Hepatocyte (in vitro differentiated cells): ENCODE data around the gene FCHO1. TPM values are rescaled to one million over a fixed set of nuclear protein-coding genes. Genes with fewer than 3 reads are reported as not detected.
"Not testable (repeated sequence)": the region's sequence is repeated elsewhere in the genome, so short reads cannot be mapped to it uniquely, and the experiment has no call there.

Source experiments
- DNase-seq: peaks from one replicate; pipeline ENCODE4 v3.0.0-alpha.2; 2016; ENCODE audit warnings: low spot score
- H2AFZ ChIP-seq: fragments of 200-600 bp; sonication (generic); 2 replicates; pipeline ENCODE4 v1.6.0; 2016; ENCODE audit warnings: antibody characterized with exemption, mild to moderate bottlenecking
- H3K27ac ChIP-seq: fragments of 200-600 bp; sonication (generic); 2 replicates; pipeline ENCODE4 v1.5.1; 2016; ENCODE audit warnings: mild to moderate bottlenecking
- H3K27me3 ChIP-seq: fragments of 200-600 bp; sonication (generic); 2 replicates; pipeline ENCODE4 v1.6.1; 2016
- H3K36me3 ChIP-seq: fragments of 200-600 bp; sonication (generic); replicated peaks from 2 replicates; pipeline ENCODE4 v1.5.1; 2016; ENCODE audit warnings: low read depth; ENCODE audit not compliant: insufficient read depth
- H3K4me1 ChIP-seq: fragments of 200-600 bp; sonication (generic); 2 replicates; pipeline ENCODE4 v1.5.1; 2016; ENCODE audit warnings: mild to moderate bottlenecking, moderate library complexity; ENCODE audit not compliant: insufficient read depth
- H3K4me2 ChIP-seq: fragments of 200-600 bp; sonication (generic); 2 replicates; pipeline ENCODE4 v1.6.0; 2016
- H3K4me3 ChIP-seq: fragments of 200-600 bp; sonication (generic); 2 replicates; pipeline ENCODE4 v1.5.1; 2016; ENCODE audit warnings: mild to moderate bottlenecking
- H3K79me2 ChIP-seq: fragments of 200-600 bp; sonication (generic); 2 replicates; pipeline ENCODE4 v1.6.0; 2017; ENCODE audit warnings: mild to moderate bottlenecking
- H3K9me2 ChIP-seq: fragments of 200-600 bp; sonication (generic); replicated peaks from 2 replicates; pipeline ENCODE4 v1.6.0; 2017; ENCODE audit warnings: mild to moderate bottlenecking; ENCODE audit not compliant: insufficient read depth
- H3K9me3 ChIP-seq: fragments of 200-600 bp; sonication (generic); 2 replicates; pipeline ENCODE4 v1.5.1; 2016; ENCODE audit warnings: low read depth, mild to moderate bottlenecking
- H4K20me1 ChIP-seq: fragments of 200-600 bp; sonication (generic); 2 replicates; pipeline ENCODE4 v1.6.0; 2016; ENCODE audit warnings: mild to moderate bottlenecking; ENCODE audit not compliant: insufficient read depth, poor library complexity, severe bottlenecking
- EZH2 ChIP-seq: fragments of 200-600 bp; sonication (generic); IDR thresholded peaks from 2 replicates; pipeline ENCODE4 v1.6.1; 2016; ENCODE audit warnings: antibody characterized with exemption, mild to moderate bottlenecking, borderline replicate concordance
- EZH2phosphoT487 ChIP-seq: fragments of 200-600 bp; sonication (generic); IDR thresholded peaks from one replicate; pipeline ENCODE4 v1.6.1; 2018; ENCODE audit warnings: antibody characterized with exemption, mild to moderate bottlenecking, low read depth, moderate library complexity; ENCODE audit not compliant: unreplicated experiment, severe bottlenecking
- WGBS: methylation state at CpG from one replicate; pipeline ENCODE4 v1.1.6; 2016; ENCODE audit warnings: low lambda C conversion rate; ENCODE audit errors: missing lambda C conversion rate; 5-methylcytosine and 5-hydroxymethylcytosine counted together
- polyA plus RNA-seq: library from polyadenylated mRNA; unstranded; fragments of >200 nt; fragmentation: Nextera tagmentation; extraction: Ambion mirVana; gene quantifications from 2 replicates; pipeline ENCODE4 v1.2.1, GENCODE V29; 2016
- total RNA-seq: library from RNA; depleted of rRNA; stranded (reverse); fragments of >200 nt; gene quantifications from 2 replicates; pipeline ENCODE4 v1.2.3, GENCODE V29; 2014
- TF ChIP-seq, protein P1 (sequence below): fragments of 200-600 bp; sonication (generic); IDR thresholded peaks from 2 replicates; pipeline ENCODE4 v1.5.1; 2016; ENCODE audit warnings: antibody characterized with exemption, mild to moderate bottlenecking; ENCODE audit not compliant: poor library complexity

Gene FCHO1
- total and polyA plus RNA-seq, 2 experiments from 2014 or later: 1.9 to 2.1 TPM

DNA sequence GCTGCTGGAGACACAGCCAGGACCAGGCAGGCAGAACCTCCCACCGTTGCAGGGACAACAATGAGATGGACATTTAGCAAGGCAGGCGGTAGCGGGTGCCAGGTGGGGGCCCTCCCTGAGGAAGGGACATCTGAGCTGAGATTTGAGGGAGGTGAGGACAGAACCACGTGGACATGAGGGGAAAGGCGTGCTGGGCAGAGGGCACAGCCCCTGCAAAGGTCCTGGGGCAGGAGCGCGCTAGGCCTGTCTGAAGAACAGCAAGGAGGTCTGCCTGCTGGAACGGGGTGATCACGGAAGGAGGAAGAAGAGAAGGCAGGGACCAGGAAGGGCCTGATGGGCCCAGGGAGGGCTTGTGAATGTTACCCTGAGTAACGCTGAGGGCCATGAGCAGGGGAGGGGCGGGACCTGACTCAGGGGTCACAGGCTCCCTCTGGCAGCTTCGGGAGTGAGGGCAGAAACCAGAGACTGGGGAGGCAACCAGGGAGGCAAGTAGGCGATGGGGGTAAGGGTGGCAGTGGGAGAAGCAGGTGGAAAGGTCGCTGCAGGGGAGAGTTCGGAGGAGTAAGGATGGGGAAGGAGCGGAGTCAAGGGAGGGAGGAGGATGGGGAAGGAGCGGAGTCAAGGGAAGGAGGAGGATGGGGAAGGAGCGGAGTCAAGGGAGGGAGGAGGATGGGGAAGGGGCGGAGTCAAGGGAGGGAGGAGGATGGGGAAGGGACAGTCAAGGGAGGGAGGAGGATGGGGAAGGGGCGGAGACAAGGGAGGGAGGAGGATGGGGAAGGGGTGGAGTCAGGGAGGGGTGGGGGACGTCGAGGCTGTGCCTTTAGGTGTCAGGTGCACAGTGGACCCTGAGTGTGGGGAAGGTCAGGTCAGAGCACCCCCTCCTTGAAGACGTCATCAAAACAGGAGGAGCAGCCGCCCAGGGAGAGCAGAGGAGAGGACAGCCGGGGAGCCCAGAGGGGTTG is 28.0 kb downstream of the FCHO1 start:
- 15% methylated on average over 16 of the region's 25 CpGs for WGBS
- Histone ChIP-seq H3K4me2 (peak overlapping the region; percentile 78), H4K20me1 (no peaks in the 10 kb centered on the region), H2AFZ (no peak overlapping the region), H3K79me2 (no peaks in the 10 kb centered on the region), H3K9me3 (no peaks in the 10 kb centered on the region), H3K4me3 (no peak overlapping the region), H3K27me3 (no peaks in the 10 kb centered on the region), H3K4me1 (peaks cover 4% of the 10 kb centered on the region), H3K27ac (no peak overlapping the region), H3K9me2 (no peaks in the 10 kb centered on the region), H3K36me3 (no peaks in the 10 kb centered on the region)
- DNase-seq: peak; percentile 34
- TF ChIP-seq, protein P1, sequence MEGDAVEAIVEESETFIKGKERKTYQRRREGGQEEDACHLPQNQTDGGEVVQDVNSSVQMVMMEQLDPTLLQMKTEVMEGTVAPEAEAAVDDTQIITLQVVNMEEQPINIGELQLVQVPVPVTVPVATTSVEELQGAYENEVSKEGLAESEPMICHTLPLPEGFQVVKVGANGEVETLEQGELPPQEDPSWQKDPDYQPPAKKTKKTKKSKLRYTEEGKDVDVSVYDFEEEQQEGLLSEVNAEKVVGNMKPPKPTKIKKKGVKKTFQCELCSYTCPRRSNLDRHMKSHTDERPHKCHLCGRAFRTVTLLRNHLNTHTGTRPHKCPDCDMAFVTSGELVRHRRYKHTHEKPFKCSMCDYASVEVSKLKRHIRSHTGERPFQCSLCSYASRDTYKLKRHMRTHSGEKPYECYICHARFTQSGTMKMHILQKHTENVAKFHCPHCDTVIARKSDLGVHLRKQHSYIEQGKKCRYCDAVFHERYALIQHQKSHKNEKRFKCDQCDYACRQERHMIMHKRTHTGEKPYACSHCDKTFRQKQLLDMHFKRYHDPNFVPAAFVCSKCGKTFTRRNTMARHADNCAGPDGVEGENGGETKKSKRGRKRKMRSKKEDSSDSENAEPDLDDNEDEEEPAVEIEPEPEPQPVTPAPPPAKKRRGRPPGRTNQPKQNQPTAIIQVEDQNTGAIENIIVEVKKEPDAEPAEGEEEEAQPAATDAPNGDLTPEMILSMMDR: no peak
- TF ChIP-seq EZH2: no peak
- no peak for TF ChIP-seq EZH2phosphoT487

DNA sequence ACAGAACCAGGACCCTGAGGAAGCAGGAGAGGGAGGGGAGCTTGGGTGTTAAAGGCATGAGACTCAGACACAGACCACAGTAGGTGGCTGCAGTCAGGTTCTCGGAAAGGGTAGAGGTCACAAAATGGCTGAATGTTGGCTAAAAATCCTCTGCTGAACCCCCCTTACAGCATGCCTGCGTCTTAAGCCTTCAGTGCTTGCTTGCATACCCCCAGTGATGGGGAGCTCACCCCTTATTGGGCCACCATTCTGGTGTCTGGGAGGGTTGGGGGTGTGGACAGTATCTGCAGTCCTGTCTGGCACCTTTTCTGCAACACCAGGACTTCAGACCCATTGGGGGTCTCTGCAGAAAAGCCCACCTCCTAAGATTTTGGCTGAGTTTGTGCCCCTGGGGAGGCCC is 29.5 kb downstream of the FCHO1 start:
- Histone ChIP-seq H4K20me1 (no peaks in the 10 kb centered on the region), H3K27ac (no peak overlapping the region), H3K4me1 (peaks cover 4% of the 10 kb centered on the region), H3K4me3 (no peak overlapping the region), H3K9me2 (no peaks in the 10 kb centered on the region), H3K4me2 (no peak overlapping the region), H3K79me2 (no peaks in the 10 kb centered on the region), H2AFZ (no peak overlapping the region), H3K9me3 (no peaks in the 10 kb centered on the region), H3K27me3 (no peaks in the 10 kb centered on the region), H3K36me3 (no peaks in the 10 kb centered on the region)
- TF ChIP-seq EZH2phosphoT487 (no peak), EZH2 (no peak)
- TF ChIP-seq, protein P1: no peak
- 83% methylated on average over 2 of the region's 2 CpGs for WGBS
- no peak for DNase-seq

DNA sequence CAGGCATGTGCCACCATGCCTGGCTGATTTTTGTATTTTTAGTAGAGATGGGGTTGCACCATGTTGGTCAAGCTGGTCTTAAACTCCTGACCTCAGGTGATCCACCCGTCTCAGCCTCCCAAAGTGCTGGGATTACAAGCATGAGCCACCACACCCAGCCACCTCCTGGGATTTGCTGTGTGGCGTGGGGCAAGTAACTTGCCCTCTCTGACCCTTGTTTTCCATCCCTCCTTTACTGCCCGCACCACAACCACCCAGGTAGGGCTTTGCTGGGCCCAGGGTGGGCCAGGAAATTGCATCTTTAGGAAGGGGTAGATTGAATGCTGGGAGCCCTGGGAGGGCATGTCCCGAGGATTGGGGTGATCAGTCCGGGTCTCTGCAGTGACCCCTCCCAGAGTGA is 32.4 kb downstream of the FCHO1 start:
- 90% methylated on average over 5 of the region's 5 CpGs for WGBS
- not testable (repeated sequence) for H3K79me2 ChIP-seq, H3K4me1 ChIP-seq, H3K4me2 ChIP-seq, H3K9me2 ChIP-seq, H3K27ac ChIP-seq, H4K20me1 ChIP-seq, H3K36me3 ChIP-seq, H3K4me3 ChIP-seq, DNase-seq, H3K9me3 ChIP-seq, H3K27me3 ChIP-seq, H2AFZ ChIP-seq

DNA sequence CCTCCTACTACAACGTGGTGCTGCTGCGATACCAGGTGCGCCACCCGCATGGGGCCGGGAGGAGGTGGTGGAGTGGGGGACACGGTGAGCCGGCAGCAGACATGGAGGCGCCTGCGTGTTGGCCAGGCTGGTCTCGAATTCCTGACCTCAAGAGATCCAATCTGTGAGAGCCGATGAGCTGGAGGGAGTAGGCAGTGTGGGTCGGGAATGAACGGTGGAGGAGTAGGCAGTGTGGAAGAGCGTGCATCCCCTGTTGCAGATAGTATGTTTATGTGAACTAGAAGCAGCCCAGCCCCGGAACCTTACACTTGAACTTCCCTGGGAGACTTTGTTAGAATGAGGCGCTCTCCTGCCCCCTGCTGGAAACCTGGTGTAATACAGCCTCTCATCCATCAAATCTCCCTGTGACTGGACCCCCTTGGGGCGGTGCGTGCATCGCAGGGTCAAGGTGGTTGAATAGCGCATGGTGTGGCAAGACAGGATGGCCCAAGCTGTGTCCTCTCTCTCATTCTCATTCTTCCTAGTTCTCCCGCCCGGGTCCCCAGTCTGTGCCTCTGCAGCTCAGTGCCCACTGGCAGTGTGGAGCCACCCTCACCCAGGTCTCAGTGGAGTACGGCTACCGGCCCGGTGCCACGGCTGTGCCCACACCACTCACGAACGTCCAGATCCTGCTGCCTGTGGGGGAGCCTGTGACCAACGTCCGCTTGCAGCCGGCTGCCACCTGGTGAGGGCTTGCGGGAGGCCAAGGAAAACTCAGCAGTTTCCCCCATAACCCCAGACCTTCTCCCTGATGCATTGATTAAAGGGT is 33.1 kb downstream of the FCHO1 start:
- Histone ChIP-seq H3K4me1 (no peaks in the 10 kb centered on the region), H3K9me3 (no peaks in the 10 kb centered on the region), H4K20me1 (no peaks in the 10 kb centered on the region), H3K27me3 (no peaks in the 10 kb centered on the region), H3K36me3 (no peaks in the 10 kb centered on the region), H3K4me3 (no peak overlapping the region), H3K4me2 (no peak overlapping the region), H3K79me2 (no peaks in the 10 kb centered on the region), H3K9me2 (no peaks in the 10 kb centered on the region), H3K27ac (no peak overlapping the region), H2AFZ (no peak overlapping the region)
- DNase-seq: peak; percentile 84
- TF ChIP-seq, protein P1: peak; percentile 62
- no peak for TF ChIP-seq EZH2phosphoT487
- 69% methylated on average over 32 of the region's 32 CpGs for WGBS
